HG02763 (cell line): Measurements from ENCODE around the gene BCAM.

ENCODE experiments used
- ATAC-seq: cut with Tn5 transposase; IDR thresholded peaks from one replicate; pipeline ENCODE4 v1.9.1; 2021; ENCODE audit warnings: mild to moderate bottlenecking, moderate library complexity; ENCODE audit not compliant: unreplicated experiment

Gene BCAM

GRCh38 chr19:44788971-44789370, 19.9 kb upstream of the BCAM start:
- ATAC-seq, result no peak

GRCh38 chr19:44789943-44790483, 18.9 kb upstream of the BCAM start:
- ATAC-seq, result no peak

- no peak for ATAC-seq
Observed at GRCh38 chr19:44792281-44792680, 16.6 kb upstream of the BCAM start.

- ATAC-seq, result no peak
Observed at GRCh38 chr19:44794610-44795009, 14.3 kb upstream of the BCAM start.

GRCh38 chr19:44795398-44795987, 13.4 kb upstream of the BCAM start:
- ATAC-seq, result no peak

- ATAC-seq, result no peak
Observed at GRCh38 chr19:44796701-44797115, 12.2 kb upstream of the BCAM start.

GRCh38 chr19:44799627-44800346, 9.1 kb upstream of the BCAM start:
- no peak for ATAC-seq

- ATAC-seq, result no peak
Observed at GRCh38 chr19:44800461-44800860, 8.4 kb upstream of the BCAM start.

- no peak for ATAC-seq
Observed at GRCh38 chr19:44803442-44804428, 5.2 kb upstream of the BCAM start.

GRCh38 chr19:44806291-44806690, 2.6 kb upstream of the BCAM start:
- ATAC-seq, result no peak

GRCh38 chr19:44807162-44807561, 1.7 kb upstream of the BCAM start:
- no peak for ATAC-seq

- no peak for ATAC-seq
Observed at GRCh38 chr19:44807652-44808462, 1.0 kb upstream of the BCAM start.

GRCh38 chr19:44809577-44810233, 802 bp downstream of the BCAM start:
- no peak for ATAC-seq

- no peak for ATAC-seq
Observed at GRCh38 chr19:44810234-44811121, 1.6 kb downstream of the BCAM start.

GRCh38 chr19:44811122-44811419, 2.2 kb downstream of the BCAM start:
- no peak for ATAC-seq

- no peak for ATAC-seq
Observed at GRCh38 chr19:44812142-44812718, 3.3 kb downstream of the BCAM start.

- ATAC-seq, result no peak
Observed at GRCh38 chr19:44813070-44813840, 4.4 kb downstream of the BCAM start.

- no peak for ATAC-seq
Observed at GRCh38 chr19:44813841-44814470, 5.1 kb downstream of the BCAM start.
